ENCODE results near the gene TMEM116.
"Not testable (repeated sequence)": the region's sequence is repeated elsewhere in the genome, so short reads cannot be mapped to it uniquely, and the experiment has no call there.

- TF ChIP-seq CTCF, POLR2A (IDR thresholded peaks at IDR 0.05): not testable (repeated sequence)
Observed at GRCh38 chr12:111959518-111959917, 53.4 kb downstream of the TMEM116 start.
